Nucleus accumbens (tissue), 56 donors: ENCODE measurements around the gene TP53TG5.

Experiments
- DNase-seq, 56 donors: peaks; one replicate each; lab custom pipeline; 2025; lab: John Stamatoyannopoulos, UW

Gene TP53TG5

GRCh38 chr20:45378191-45378590 is at the start of gene TP53TG5:
TSS of gene TP53TG5 (minus strand) at chr20:45378325. CDS start at chr20:45378236, 89 bp downstream.
- peak in 41 of 56 donors; percentile 9 to 78 (median 46) for DNase-seq

- no peak for DNase-seq
These were observed 49.4 kb upstream of the TP53TG5 start for GRCh38 chr20:45427236-45428149.

GRCh38 chr20:45426320-45427016 is 48.3 kb upstream of the TP53TG5 start:
- DNase-seq, result peak in 39 of 56 donors; percentile 5 to 80 (median 42)

- DNase-seq, result no peak
These were observed 47.4 kb upstream of the TP53TG5 start for GRCh38 chr20:45425561-45425960.

- no peak for DNase-seq
These were observed 45.6 kb upstream of the TP53TG5 start for GRCh38 chr20:45423700-45424099.

- no peak for DNase-seq
These were observed 42.0 kb upstream of the TP53TG5 start for GRCh38 chr20:45420125-45420524.

GRCh38 chr20:45419188-45420091 is 41.3 kb upstream of the TP53TG5 start:
- DNase-seq, result peak in 10 of 56 donors; percentile 7 to 76 (median 16)

GRCh38 chr20:45416917-45417316 is 38.8 kb upstream of the TP53TG5 start:
- DNase-seq, result no peak

GRCh38 chr20:45415822-45416637 is 37.9 kb upstream of the TP53TG5 start, which contains the start of gene PIGT:
TSS of gene PIGT (plus strand) at chr20:45416141. CDS start at chr20:45416157, 16 bp downstream.
- peak in 55 of 56 donors; percentile 49 to 95 (median 81) for DNase-seq

- DNase-seq, result no peak
These were observed 35.4 kb upstream of the TP53TG5 start for GRCh38 chr20:45413479-45413878.

GRCh38 chr20:45412653-45413052 is 34.5 kb upstream of the TP53TG5 start:
- DNase-seq, result no peak

GRCh38 chr20:45410887-45411286 is 32.8 kb upstream of the TP53TG5 start:
- no peak for DNase-seq

GRCh38 chr20:45409521-45410272 is 31.6 kb upstream of the TP53TG5 start:
- DNase-seq, result no peak

GRCh38 chr20:45408646-45409213 is 30.6 kb upstream of the TP53TG5 start:
- DNase-seq, result peak in 19 of 56 donors; percentile 13 to 60 (median 35)

GRCh38 chr20:45407783-45408645 is 29.9 kb upstream of the TP53TG5 start, which contains the start of gene DBNDD2:
TSS of gene DBNDD2 (plus strand) at chr20:45408289. CDS start at chr20:45408468, 179 bp downstream.
- peak in 52 of 56 donors; percentile 15 to 95 (median 85) for DNase-seq

- DNase-seq, result peak in 42 of 56 donors; percentile 19 to 76 (median 57)
These were observed 29.1 kb upstream of the TP53TG5 start for GRCh38 chr20:45407067-45407745.
